Measurements from ENCODE around the gene PRDM16.

PRDM16 gene

GRCh38 chr1:3473381-3473844, 404.4 kb downstream of the PRDM16 start:
- Histone ChIP-seq H3K27me3 (replicated peaks; ENCODE audit: control insufficient read depth, insufficient read depth, low read length, poor library complexity, severe bottlenecking) (no peaks in the 10 kb centered on the region), H3K9me3 (ENCODE audit: control insufficient read depth, low read length) (no peaks in the 10 kb centered on the region), H3K27ac (ENCODE audit: insufficient read depth, low read length, poor library complexity, severe bottlenecking) (no peak overlapping the region), H3K4me3 (ENCODE audit: insufficient read depth, low read depth, low read length, poor library complexity, severe bottlenecking) (no peak overlapping the region), H3K4me1 (ENCODE audit: control insufficient read depth, insufficient read depth, low read length, poor library complexity, severe bottlenecking) (no peaks in the 10 kb centered on the region), H3K36me3 (ENCODE audit: control insufficient read depth, insufficient read depth, low read length) (no peaks in the 10 kb centered on the region)
- no peak for DNase-seq

- H3K4me3 ChIP-seq (ENCODE audit: insufficient read depth, low read depth, low read length, poor library complexity, severe bottlenecking) = no peak overlapping the region
- DNase-seq = no peak
- H3K9me3 ChIP-seq (ENCODE audit: control insufficient read depth, low read length) = no peaks in the 10 kb centered on the region
- no peaks in the 10 kb centered on the region for H3K27me3 ChIP-seq (replicated peaks; ENCODE audit: control insufficient read depth, insufficient read depth, low read length, poor library complexity, severe bottlenecking)
- H3K4me1 ChIP-seq (ENCODE audit: control insufficient read depth, insufficient read depth, low read length, poor library complexity, severe bottlenecking) = no peaks in the 10 kb centered on the region
- no peaks in the 10 kb centered on the region for H3K36me3 ChIP-seq (ENCODE audit: control insufficient read depth, insufficient read depth, low read length)
- no peak overlapping the region for H3K27ac ChIP-seq (ENCODE audit: insufficient read depth, low read length, poor library complexity, severe bottlenecking)
These were observed 405.0 kb downstream of the PRDM16 start for GRCh38 chr1:3474016-3474415.

GRCh38 chr1:3474421-3474820, 405.4 kb downstream of the PRDM16 start:
- Histone ChIP-seq H3K36me3 (ENCODE audit: control insufficient read depth, insufficient read depth, low read length) (no peaks in the 10 kb centered on the region), H3K9me3 (ENCODE audit: control insufficient read depth, low read length) (no peaks in the 10 kb centered on the region), H3K4me3 (ENCODE audit: insufficient read depth, low read depth, low read length, poor library complexity, severe bottlenecking) (no peak overlapping the region), H3K4me1 (ENCODE audit: control insufficient read depth, insufficient read depth, low read length, poor library complexity, severe bottlenecking) (no peaks in the 10 kb centered on the region), H3K27ac (ENCODE audit: insufficient read depth, low read length, poor library complexity, severe bottlenecking) (no peak overlapping the region), H3K27me3 (replicated peaks; ENCODE audit: control insufficient read depth, insufficient read depth, low read length, poor library complexity, severe bottlenecking) (no peaks in the 10 kb centered on the region)
- no peak for DNase-seq

- no peak overlapping the region for H3K4me3 ChIP-seq (ENCODE audit: insufficient read depth, low read depth, low read length, poor library complexity, severe bottlenecking)
- no peak overlapping the region for H3K27ac ChIP-seq (ENCODE audit: insufficient read depth, low read length, poor library complexity, severe bottlenecking)
- H3K36me3 ChIP-seq (ENCODE audit: control insufficient read depth, insufficient read depth, low read length) = no peaks in the 10 kb centered on the region
- H3K27me3 ChIP-seq (replicated peaks; ENCODE audit: control insufficient read depth, insufficient read depth, low read length, poor library complexity, severe bottlenecking) = no peaks in the 10 kb centered on the region
- H3K4me1 ChIP-seq (ENCODE audit: control insufficient read depth, insufficient read depth, low read length, poor library complexity, severe bottlenecking) = no peaks in the 10 kb centered on the region
- no peaks in the 10 kb centered on the region for H3K9me3 ChIP-seq (ENCODE audit: control insufficient read depth, low read length)
- DNase-seq = no peak
These were observed 407.0 kb downstream of the PRDM16 start for GRCh38 chr1:3475839-3476573.

GRCh38 chr1:3476666-3477065, 407.7 kb downstream of the PRDM16 start:
- no peak overlapping the region for H3K4me3 ChIP-seq (ENCODE audit: insufficient read depth, low read depth, low read length, poor library complexity, severe bottlenecking)

GRCh38 chr1:3477241-3477995, 408.4 kb downstream of the PRDM16 start:
- H3K27me3 ChIP-seq (replicated peaks; ENCODE audit: control insufficient read depth, insufficient read depth, low read length, poor library complexity, severe bottlenecking) = no peaks in the 10 kb centered on the region
- H3K36me3 ChIP-seq (ENCODE audit: control insufficient read depth, insufficient read depth, low read length) = no peaks in the 10 kb centered on the region
- no peaks in the 10 kb centered on the region for H3K9me3 ChIP-seq (ENCODE audit: control insufficient read depth, low read length)
- no peak overlapping the region for H3K27ac ChIP-seq (ENCODE audit: insufficient read depth, low read length, poor library complexity, severe bottlenecking)
- no peak overlapping the region for H3K4me3 ChIP-seq (ENCODE audit: insufficient read depth, low read depth, low read length, poor library complexity, severe bottlenecking)
- no peaks in the 10 kb centered on the region for H3K4me1 ChIP-seq (ENCODE audit: control insufficient read depth, insufficient read depth, low read length, poor library complexity, severe bottlenecking)
- DNase-seq = no peak

More at GRCh38 chr1:3476666-3477065, 407.7 kb downstream of the PRDM16 start:
- no peaks in the 10 kb centered on the region for H3K36me3 ChIP-seq (ENCODE audit: control insufficient read depth, insufficient read depth, low read length)
- no peaks in the 10 kb centered on the region for H3K27me3 ChIP-seq (replicated peaks; ENCODE audit: control insufficient read depth, insufficient read depth, low read length, poor library complexity, severe bottlenecking)
- H3K27ac ChIP-seq (ENCODE audit: insufficient read depth, low read length, poor library complexity, severe bottlenecking) = no peak overlapping the region
- H3K4me1 ChIP-seq (ENCODE audit: control insufficient read depth, insufficient read depth, low read length, poor library complexity, severe bottlenecking) = no peaks in the 10 kb centered on the region
- H3K9me3 ChIP-seq (ENCODE audit: control insufficient read depth, low read length) = no peaks in the 10 kb centered on the region
- no peak for DNase-seq

- Histone ChIP-seq H3K27me3 (replicated peaks; ENCODE audit: control insufficient read depth, insufficient read depth, low read length, poor library complexity, severe bottlenecking) (no peaks in the 10 kb centered on the region), H3K9me3 (ENCODE audit: control insufficient read depth, low read length) (no peaks in the 10 kb centered on the region), H3K4me1 (ENCODE audit: control insufficient read depth, insufficient read depth, low read length, poor library complexity, severe bottlenecking) (no peaks in the 10 kb centered on the region), H3K4me3 (ENCODE audit: insufficient read depth, low read depth, low read length, poor library complexity, severe bottlenecking) (no peak overlapping the region), H3K27ac (ENCODE audit: insufficient read depth, low read length, poor library complexity, severe bottlenecking) (no peak overlapping the region), H3K36me3 (ENCODE audit: control insufficient read depth, insufficient read depth, low read length) (no peaks in the 10 kb centered on the region)
- no peak for DNase-seq
These were observed 409.2 kb downstream of the PRDM16 start for GRCh38 chr1:3478187-3478586.

- H3K9me3 ChIP-seq (ENCODE audit: control insufficient read depth, low read length) = no peaks in the 10 kb centered on the region
- no peak for DNase-seq
- no peak overlapping the region for H3K27ac ChIP-seq (ENCODE audit: insufficient read depth, low read length, poor library complexity, severe bottlenecking)
- H3K4me3 ChIP-seq (ENCODE audit: insufficient read depth, low read depth, low read length, poor library complexity, severe bottlenecking) = no peak overlapping the region
- no peaks in the 10 kb centered on the region for H3K36me3 ChIP-seq (ENCODE audit: control insufficient read depth, insufficient read depth, low read length)
- H3K4me1 ChIP-seq (ENCODE audit: control insufficient read depth, insufficient read depth, low read length, poor library complexity, severe bottlenecking) = no peaks in the 10 kb centered on the region
- H3K27me3 ChIP-seq (replicated peaks; ENCODE audit: control insufficient read depth, insufficient read depth, low read length, poor library complexity, severe bottlenecking) = no peaks in the 10 kb centered on the region
These were observed 410.7 kb downstream of the PRDM16 start for GRCh38 chr1:3479511-3480368.

GRCh38 chr1:3480369-3480719, 411.3 kb downstream of the PRDM16 start:
- Histone ChIP-seq H3K9me3 (ENCODE audit: control insufficient read depth, low read length) (no peaks in the 10 kb centered on the region), H3K27me3 (replicated peaks; ENCODE audit: control insufficient read depth, insufficient read depth, low read length, poor library complexity, severe bottlenecking) (no peaks in the 10 kb centered on the region), H3K4me3 (ENCODE audit: insufficient read depth, low read depth, low read length, poor library complexity, severe bottlenecking) (no peak overlapping the region), H3K4me1 (ENCODE audit: control insufficient read depth, insufficient read depth, low read length, poor library complexity, severe bottlenecking) (no peaks in the 10 kb centered on the region), H3K36me3 (ENCODE audit: control insufficient read depth, insufficient read depth, low read length) (no peaks in the 10 kb centered on the region), H3K27ac (ENCODE audit: insufficient read depth, low read length, poor library complexity, severe bottlenecking) (no peak overlapping the region)
- no peak for DNase-seq

All from effector memory CD4-positive, alpha-beta T cell (primary cell).